HepG2 (cell line): ENCODE data around the gene AFG1L. TPM values are rescaled to one million over a fixed set of nuclear protein-coding genes. Genes with fewer than 3 reads are reported as not detected.

ENCODE experiments used
- ATAC-seq: fragments of 200-7000 bp; cut with Tn5 transposase; 3 replicates; pipeline ENCODE4 v1.9.1; 2020; ENCODE audit warnings: mild to moderate bottlenecking, moderate library complexity
- BruUV-seq: library from RNA; stranded (reverse); fragments of 400-500 nt; replicated peaks from 2 replicates; lab custom pipeline; 2021; lab: Mats Ljungman, UMichigan
- CTCF ChIA-PET: fragments of 300-600 bp; formaldehyde crosslinking; extraction: SDS; loops from one replicate; lab custom pipeline; 2021; ENCODE audit warnings: low total read pairs, inconsistent platforms, low intra/inter-chr PET ratio; lab: Yijun Ruan, JAX
- POLR2A ChIA-PET: fragments of 350-600 bp; sonication (Branson Sonifier 250); formaldehyde crosslinking; loops from one replicate; lab custom pipeline; 2020; ENCODE audit warnings: antibody characterized with exemption, inconsistent platforms; lab: Yijun Ruan, JAX
- DNase-seq: peaks from one replicate; pipeline ENCODE4 v3.0.0-alpha.2; 2015; ENCODE audit warnings: low spot score
- FAIRE-seq: peaks from 3 replicates; lab custom pipeline; 2011; peaks lifted over from hg19 to GRCh38; lab: Jason Lieb, UNC
- H2AFZ ChIP-seq: one replicate; pipeline ENCODE4 v1.6.1; 2011; ENCODE audit warnings: low read length, inconsistent platforms
- H3K27ac ChIP-seq: fragments of 300-600 bp; 3 replicates; pipeline ENCODE4 v1.8.0; 2011; ENCODE audit warnings: mixed run types, mild to moderate bottlenecking, mixed read lengths, low read length, inconsistent platforms; ENCODE audit not compliant: insufficient read depth; ENCODE audit errors: extremely low read length
- H3K27me3 ChIP-seq, 2 experiments: fragments of 200-600 bp in 1 of 2; 2 replicates in 1 of 2; 3 replicates in 1 of 2; pipeline versions ENCODE4 v1.6.0 to v1.8.0; 2011; ENCODE audit warnings: low read length in 2 of 2, mild to moderate bottlenecking in 2 of 2, moderate library complexity in 2 of 2, inconsistent platforms in 1 of 2; ENCODE audit not compliant: insufficient read depth in 2 of 2, control insufficient read depth in 1 of 2
- H3K36me3 ChIP-seq, 2 experiments: fragments of 200-600 bp in 1 of 2; replicated peaks in 1 of 2; 2 replicates in 1 of 2; 3 replicates in 1 of 2; pipeline versions ENCODE4 v1.5.1 to v1.8.0; 2011; ENCODE audit warnings: low read length in 2 of 2, inconsistent platforms in 1 of 2; ENCODE audit not compliant: insufficient read depth in 2 of 2, control insufficient read depth in 1 of 2
- H3K4me1 ChIP-seq: 2 replicates; pipeline ENCODE4 v1.5.1; 2012; ENCODE audit warnings: low read length, inconsistent platforms; ENCODE audit not compliant: insufficient read depth
- H3K4me2 ChIP-seq: 2 replicates; pipeline ENCODE4 v1.6.0; 2011; ENCODE audit warnings: low read depth, low read length, inconsistent platforms
- H3K4me3 ChIP-seq, 3 experiments: fragments of 200-600 bp in 1 of 3; sonication (generic), shearing (Covaris generic) in 1 of 3; replicated peaks in 1 of 3; 2 replicates each; pipeline ENCODE4 v1.5.1; 2011 to 2016; ENCODE audit warnings: low read length in 3 of 3, inconsistent platforms in 2 of 3, low read depth in 2 of 3, mild to moderate bottlenecking in 2 of 3, control low read depth in 1 of 3, mixed read lengths in 1 of 3; ENCODE audit not compliant: insufficient read depth in 1 of 3
- H3K79me2 ChIP-seq: one replicate; pipeline ENCODE4 v1.6.1; 2011; ENCODE audit warnings: low read length, inconsistent platforms; ENCODE audit not compliant: insufficient read depth
- H3K9ac ChIP-seq: 2 replicates; pipeline ENCODE4 v1.6.0; 2011; ENCODE audit warnings: mild to moderate bottlenecking, low read depth, low read length, inconsistent platforms; ENCODE audit not compliant: insufficient read depth
- H3K9me3 ChIP-seq: 2 replicates; pipeline ENCODE4 v1.5.1; 2012; ENCODE audit warnings: mild to moderate bottlenecking, low read length
- H4K20me1 ChIP-seq: 2 replicates; pipeline ENCODE4 v1.6.0; 2011; ENCODE audit warnings: inconsistent platforms, mild to moderate bottlenecking, low read length, moderate library complexity; ENCODE audit not compliant: insufficient read depth
- IRF1 ChIP-seq: sonication (generic); formaldehyde crosslinking; IDR thresholded peaks from 2 replicates; pipeline ENCODE4 v1.4.0; 2020; ENCODE audit warnings: low read depth, mild to moderate bottlenecking, missing genetic modification reagents
- IRF2 ChIP-seq: IDR thresholded peaks from 2 replicates; pipeline ENCODE4 v1.6.1; 2018; ENCODE audit warnings: missing genetic modification reagents, missing compliant biosample characterization
- NRL ChIP-seq: sonication (generic); formaldehyde crosslinking; IDR thresholded peaks from 2 replicates; pipeline ENCODE4 v1.5.0; 2020; ENCODE audit warnings: missing genetic modification reagents, mild to moderate bottlenecking, moderate library complexity, borderline replicate concordance
- SAFB2 ChIP-seq: sonication (generic); formaldehyde crosslinking; IDR thresholded peaks from 2 replicates; pipeline ENCODE4 v1.5.1; 2020; ENCODE audit warnings: missing genetic modification reagents, low read depth, mild to moderate bottlenecking, borderline replicate concordance
- SP2 ChIP-seq: sonication (generic); formaldehyde crosslinking; IDR thresholded peaks from 2 replicates; pipeline ENCODE4 v1.5.1; 2020; ENCODE audit warnings: mild to moderate bottlenecking, missing genetic modification reagents
- ZBTB21 ChIP-seq: sonication (generic); formaldehyde crosslinking; IDR thresholded peaks from 2 replicates; pipeline ENCODE4 v1.4.0; 2020; ENCODE audit warnings: missing genetic modification reagents
- ZC3H13 ChIP-seq: sonication (generic); formaldehyde crosslinking; IDR thresholded peaks from 2 replicates; pipeline ENCODE4 v1.8.1; 2023; ENCODE audit warnings: mild to moderate bottlenecking, missing genetic modification reagents, moderate library complexity
- ZFP36L2 ChIP-seq: sonication (generic); formaldehyde crosslinking; IDR thresholded peaks from 2 replicates; pipeline ENCODE4 v1.4.0; 2020; ENCODE audit warnings: missing genetic modification reagents
- ZFY ChIP-seq: sonication (generic); formaldehyde crosslinking; IDR thresholded peaks from 2 replicates; pipeline ENCODE4 v1.4.0; 2020; ENCODE audit warnings: missing genetic modification reagents
- ZNF274 ChIP-seq: sonication (generic); formaldehyde crosslinking; IDR thresholded peaks from 2 replicates; pipeline ENCODE4 v1.5.1; 2020; ENCODE audit warnings: mild to moderate bottlenecking, missing genetic modification reagents
- ZNF317 ChIP-seq: sonication (generic); formaldehyde crosslinking; IDR thresholded peaks from 2 replicates; pipeline ENCODE4 v1.5.0; 2020; ENCODE audit warnings: mild to moderate bottlenecking, missing genetic modification reagents
- ZNF709 ChIP-seq: sonication (generic); formaldehyde crosslinking; IDR thresholded peaks from 2 replicates; pipeline ENCODE4 v1.5.0; 2020; ENCODE audit warnings: mild to moderate bottlenecking, missing genetic modification reagents
- WGBS: methylation state at CpG from one replicate; pipeline ENCODE4 v1.1.6; 2017; ENCODE audit warnings: low lambda C conversion rate; 5-methylcytosine and 5-hydroxymethylcytosine counted together
- in situ Hi-C: cut with HindIII; loops from 2 replicates; pipeline ENCODE4 v1.10.0; 2017; ENCODE audit warnings: low pct_unique_long_range_greater_than_20kb; ENCODE audit not compliant: extremely low pct_ligation_motif_present
- intact Hi-C: fragments of 100-400 bp; cut with micrococcal nuclease; formaldehyde crosslinking; loops from one replicate; pipeline ENCODE4 v1.10.0; 2022; ENCODE audit not compliant: unreplicated experiment
- polyA plus RNA-seq, 8 experiments: library from polyadenylated mRNA; depleted of rRNA in 3 of 8; stranded (reverse) in 7 of 8; unstranded in 1 of 8; fragments of >200 nt; fragmentation: Illumina TruSeq in 4 of 8; extraction: Trizol in 4 of 8; gene quantifications; 2 replicates each; pipeline versions ENCODE4 v1.2.1 to v1.2.3, GENCODE V29; 2011 to 2016; ENCODE audit warnings: low read depth in 4 of 8, missing spikeins in 1 of 8, mixed read lengths in 1 of 8; ENCODE audit not compliant: insufficient read depth in 1 of 8
- total RNA-seq, 5 experiments: library from RNA; depleted of rRNA; stranded (reverse); fragments of >200 nt; fragmentation: Illumina TruSeq; extraction: Trizol; gene quantifications; 2 replicates each; pipeline ENCODE4 v1.2.3, GENCODE V29; 2016; ENCODE audit warnings: low read depth in 1 of 5
- TF ChIP-seq, protein P1 (sequence below): sonication (generic); formaldehyde crosslinking; IDR thresholded peaks from 2 replicates; pipeline ENCODE4 v1.4.0; 2020; ENCODE audit warnings: low read depth, mild to moderate bottlenecking, missing genetic modification reagents
- TF ChIP-seq, protein P2 (sequence below): sonication (generic); formaldehyde crosslinking; IDR thresholded peaks from 2 replicates; pipeline ENCODE4 v1.9.0; 2021; ENCODE audit warnings: mild to moderate bottlenecking, missing genetic modification reagents

Gene AFG1L
- total and polyA plus RNA-seq, 2 of the 13 experiments (the other 11 are each of a cell fraction or from before 2014, with no cell fraction given): 3.1 to 14.0 TPM

GRCh38 chr6:108361312-108361932 lies 66.6 kb downstream of the AFG1L start:
- no peak for FAIRE-seq

More at GRCh38 chr6:108361312-108361932, 66.6 kb downstream of the AFG1L start:
- H3K4me1 ChIP-seq: peaks cover 16% of the 10 kb centered on the region
- ATAC-seq (no peak; the same call in 2 of the 3 replicates), DNase-seq (no peak)
- peaks cover 0 to 9% of the 10 kb centered on the region in 2 experiments; a peak in 2 of 5 replicates for H3K36me3 ChIP-seq
- H2AFZ ChIP-seq: no peak overlapping the region
- 90% methylated on average over 5 of the region's 5 CpGs for WGBS
- in situ Hi-C loops (no loop called here), intact Hi-C loops (no loop called here)
- no TSS peak for BruUV-seq
- no peak overlapping the region for H3K27ac ChIP-seq
- H3K9me3 ChIP-seq: no peaks in the 10 kb centered on the region
- no peaks in the 10 kb centered on the region for H3K79me2 ChIP-seq
- TF ChIP-seq IRF2 (CRISPR knock-in tag): no peak
- TF ChIP-seq, protein P1, sequence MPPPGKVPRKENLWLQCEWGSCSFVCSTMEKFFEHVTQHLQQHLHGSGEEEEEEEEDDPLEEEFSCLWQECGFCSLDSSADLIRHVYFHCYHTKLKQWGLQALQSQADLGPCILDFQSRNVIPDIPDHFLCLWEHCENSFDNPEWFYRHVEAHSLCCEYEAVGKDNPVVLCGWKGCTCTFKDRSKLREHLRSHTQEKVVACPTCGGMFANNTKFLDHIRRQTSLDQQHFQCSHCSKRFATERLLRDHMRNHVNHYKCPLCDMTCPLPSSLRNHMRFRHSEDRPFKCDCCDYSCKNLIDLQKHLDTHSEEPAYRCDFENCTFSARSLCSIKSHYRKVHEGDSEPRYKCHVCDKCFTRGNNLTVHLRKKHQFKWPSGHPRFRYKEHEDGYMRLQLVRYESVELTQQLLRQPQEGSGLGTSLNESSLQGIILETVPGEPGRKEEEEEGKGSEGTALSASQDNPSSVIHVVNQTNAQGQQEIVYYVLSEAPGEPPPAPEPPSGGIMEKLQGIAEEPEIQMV (CRISPR knock-in tag): no peak
- TF ChIP-seq IRF1 (CRISPR knock-in tag): no peak
- TF ChIP-seq SP2: no peak
- no peak for TF ChIP-seq ZNF274 (CRISPR knock-in tag)
- no peak for TF ChIP-seq NRL (CRISPR knock-in tag)
- no peak for TF ChIP-seq ZNF709 (CRISPR knock-in tag)
- no peak for TF ChIP-seq ZNF317 (CRISPR knock-in tag)
- TF ChIP-seq, protein P2, sequence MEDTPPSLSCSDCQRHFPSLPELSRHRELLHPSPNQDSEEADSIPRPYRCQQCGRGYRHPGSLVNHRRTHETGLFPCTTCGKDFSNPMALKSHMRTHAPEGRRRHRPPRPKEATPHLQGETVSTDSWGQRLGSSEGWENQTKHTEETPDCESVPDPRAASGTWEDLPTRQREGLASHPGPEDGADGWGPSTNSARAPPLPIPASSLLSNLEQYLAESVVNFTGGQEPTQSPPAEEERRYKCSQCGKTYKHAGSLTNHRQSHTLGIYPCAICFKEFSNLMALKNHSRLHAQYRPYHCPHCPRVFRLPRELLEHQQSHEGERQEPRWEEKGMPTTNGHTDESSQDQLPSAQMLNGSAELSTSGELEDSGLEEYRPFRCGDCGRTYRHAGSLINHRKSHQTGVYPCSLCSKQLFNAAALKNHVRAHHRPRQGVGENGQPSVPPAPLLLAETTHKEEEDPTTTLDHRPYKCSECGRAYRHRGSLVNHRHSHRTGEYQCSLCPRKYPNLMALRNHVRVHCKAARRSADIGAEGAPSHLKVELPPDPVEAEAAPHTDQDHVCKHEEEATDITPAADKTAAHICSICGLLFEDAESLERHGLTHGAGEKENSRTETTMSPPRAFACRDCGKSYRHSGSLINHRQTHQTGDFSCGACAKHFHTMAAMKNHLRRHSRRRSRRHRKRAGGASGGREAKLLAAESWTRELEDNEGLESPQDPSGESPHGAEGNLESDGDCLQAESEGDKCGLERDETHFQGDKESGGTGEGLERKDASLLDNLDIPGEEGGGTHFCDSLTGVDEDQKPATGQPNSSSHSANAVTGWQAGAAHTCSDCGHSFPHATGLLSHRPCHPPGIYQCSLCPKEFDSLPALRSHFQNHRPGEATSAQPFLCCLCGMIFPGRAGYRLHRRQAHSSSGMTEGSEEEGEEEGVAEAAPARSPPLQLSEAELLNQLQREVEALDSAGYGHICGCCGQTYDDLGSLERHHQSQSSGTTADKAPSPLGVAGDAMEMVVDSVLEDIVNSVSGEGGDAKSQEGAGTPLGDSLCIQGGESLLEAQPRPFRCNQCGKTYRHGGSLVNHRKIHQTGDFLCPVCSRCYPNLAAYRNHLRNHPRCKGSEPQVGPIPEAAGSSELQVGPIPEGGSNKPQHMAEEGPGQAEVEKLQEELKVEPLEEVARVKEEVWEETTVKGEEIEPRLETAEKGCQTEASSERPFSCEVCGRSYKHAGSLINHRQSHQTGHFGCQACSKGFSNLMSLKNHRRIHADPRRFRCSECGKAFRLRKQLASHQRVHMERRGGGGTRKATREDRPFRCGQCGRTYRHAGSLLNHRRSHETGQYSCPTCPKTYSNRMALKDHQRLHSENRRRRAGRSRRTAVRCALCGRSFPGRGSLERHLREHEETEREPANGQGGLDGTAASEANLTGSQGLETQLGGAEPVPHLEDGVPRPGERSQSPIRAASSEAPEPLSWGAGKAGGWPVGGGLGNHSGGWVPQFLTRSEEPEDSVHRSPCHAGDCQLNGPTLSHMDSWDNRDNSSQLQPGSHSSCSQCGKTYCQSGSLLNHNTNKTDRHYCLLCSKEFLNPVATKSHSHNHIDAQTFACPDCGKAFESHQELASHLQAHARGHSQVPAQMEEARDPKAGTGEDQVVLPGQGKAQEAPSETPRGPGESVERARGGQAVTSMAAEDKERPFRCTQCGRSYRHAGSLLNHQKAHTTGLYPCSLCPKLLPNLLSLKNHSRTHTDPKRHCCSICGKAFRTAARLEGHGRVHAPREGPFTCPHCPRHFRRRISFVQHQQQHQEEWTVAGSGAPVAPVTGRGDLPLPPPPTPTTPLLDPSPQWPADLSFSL: no peak
- TF ChIP-seq ZFY (CRISPR knock-in tag): no peak
- TF ChIP-seq ZBTB21 (CRISPR knock-in tag): no peak
- TF ChIP-seq SAFB2 (CRISPR knock-in tag): no peak
- no peak for TF ChIP-seq ZFP36L2 (CRISPR knock-in tag)
- TF ChIP-seq ZC3H13: no peak
- no peak overlapping the region for H3K9ac ChIP-seq
- H3K27me3 ChIP-seq: no peaks in the 10 kb centered on the region
- no peaks in the 10 kb centered on the region for H4K20me1 ChIP-seq
- no peak overlapping the region for H3K4me2 ChIP-seq
- no peak overlapping the region for H3K4me3 ChIP-seq
- ChIA-PET CTCF (no interaction called here), POLR2A (no interaction called here)
